GM10266 (cell line): ENCODE measurements around the gene SOCS7.

Experiments
- DNase-seq: peaks from one replicate; pipeline ENCODE4 v3.0.0; 2012; ENCODE audit errors: extremely low spot score
- TF ChIP-seq, protein P1 (sequence below): IDR thresholded peaks from 2 replicates; pipeline ENCODE4 v1.5.1; 2012; ENCODE audit warnings: mild to moderate bottlenecking, low read depth; ENCODE audit not compliant: control insufficient read depth, insufficient read depth; ENCODE audit errors: missing control alignments

The SOCS7 gene

DNA sequence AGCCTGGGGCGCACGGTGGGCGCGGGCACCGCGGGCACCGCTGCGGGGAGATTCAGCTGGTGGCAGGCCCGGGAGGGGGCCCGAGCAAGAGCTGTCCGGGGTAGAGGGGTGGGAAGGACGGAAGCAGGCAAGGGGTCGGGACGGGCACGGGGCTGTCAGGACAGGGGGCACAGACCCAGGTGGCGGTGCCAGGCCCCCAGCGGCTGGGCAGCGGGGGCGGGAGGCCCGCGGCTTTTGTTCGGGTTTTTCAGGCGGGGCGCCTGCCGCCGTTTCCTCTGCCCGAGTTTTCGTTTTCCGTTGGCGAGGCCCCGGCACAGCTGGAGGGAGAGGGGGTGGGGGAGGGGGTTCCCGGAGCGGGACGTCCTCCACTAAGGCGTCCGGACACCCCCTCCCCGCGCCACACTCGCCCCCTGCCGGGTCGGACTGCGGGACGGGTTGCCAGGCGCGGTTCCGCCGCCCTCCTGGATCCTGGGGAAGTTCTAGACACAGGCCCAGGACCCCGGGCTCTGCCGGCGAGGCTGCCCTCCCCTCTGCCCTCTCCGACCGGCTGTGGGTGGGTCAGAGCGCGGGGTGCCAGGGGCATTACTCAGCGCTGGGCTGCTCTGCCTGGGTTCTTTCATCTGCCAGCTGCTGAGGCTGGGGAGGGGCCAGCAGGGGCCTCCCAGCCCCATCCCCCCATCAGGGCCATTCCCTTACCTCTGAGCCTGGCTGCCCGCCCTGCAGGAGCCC lies 77.2 kb downstream of the SOCS7 start:
- TF ChIP-seq, protein P1, sequence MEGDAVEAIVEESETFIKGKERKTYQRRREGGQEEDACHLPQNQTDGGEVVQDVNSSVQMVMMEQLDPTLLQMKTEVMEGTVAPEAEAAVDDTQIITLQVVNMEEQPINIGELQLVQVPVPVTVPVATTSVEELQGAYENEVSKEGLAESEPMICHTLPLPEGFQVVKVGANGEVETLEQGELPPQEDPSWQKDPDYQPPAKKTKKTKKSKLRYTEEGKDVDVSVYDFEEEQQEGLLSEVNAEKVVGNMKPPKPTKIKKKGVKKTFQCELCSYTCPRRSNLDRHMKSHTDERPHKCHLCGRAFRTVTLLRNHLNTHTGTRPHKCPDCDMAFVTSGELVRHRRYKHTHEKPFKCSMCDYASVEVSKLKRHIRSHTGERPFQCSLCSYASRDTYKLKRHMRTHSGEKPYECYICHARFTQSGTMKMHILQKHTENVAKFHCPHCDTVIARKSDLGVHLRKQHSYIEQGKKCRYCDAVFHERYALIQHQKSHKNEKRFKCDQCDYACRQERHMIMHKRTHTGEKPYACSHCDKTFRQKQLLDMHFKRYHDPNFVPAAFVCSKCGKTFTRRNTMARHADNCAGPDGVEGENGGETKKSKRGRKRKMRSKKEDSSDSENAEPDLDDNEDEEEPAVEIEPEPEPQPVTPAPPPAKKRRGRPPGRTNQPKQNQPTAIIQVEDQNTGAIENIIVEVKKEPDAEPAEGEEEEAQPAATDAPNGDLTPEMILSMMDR, result no peak
- no peak for DNase-seq

DNA sequence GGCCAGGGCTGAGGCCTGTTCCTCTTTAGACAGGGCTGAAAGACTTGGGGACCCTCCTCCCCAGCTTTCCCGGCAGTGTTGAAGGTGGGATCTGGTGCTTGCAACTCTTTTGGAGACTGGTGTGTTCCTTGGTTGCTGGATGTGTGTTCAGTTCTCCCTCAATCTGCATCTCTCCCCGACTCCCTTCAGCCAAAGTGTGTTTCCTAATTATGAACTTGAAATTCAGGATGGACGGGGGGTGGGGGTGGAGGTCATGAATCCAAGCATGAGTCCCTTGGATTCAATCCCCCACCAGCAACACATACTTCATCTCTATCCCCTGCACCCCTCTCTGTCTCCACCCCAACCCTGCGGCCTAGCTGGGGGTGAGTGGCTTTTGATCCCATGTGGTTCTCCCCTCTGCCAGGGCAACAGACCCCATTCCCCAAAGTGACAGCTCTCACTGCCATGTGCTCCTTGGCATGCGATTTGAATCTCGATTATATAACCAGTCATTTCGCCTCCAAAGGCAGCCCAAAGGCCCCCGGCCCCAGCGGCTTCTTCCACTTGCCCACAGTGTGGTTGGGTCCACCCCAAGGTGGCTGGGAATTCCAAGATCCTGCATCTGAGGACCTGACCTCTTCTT lies 77.9 kb downstream of the SOCS7 start:
- TF ChIP-seq, protein P1, result no peak
- DNase-seq, result no peak

DNA sequence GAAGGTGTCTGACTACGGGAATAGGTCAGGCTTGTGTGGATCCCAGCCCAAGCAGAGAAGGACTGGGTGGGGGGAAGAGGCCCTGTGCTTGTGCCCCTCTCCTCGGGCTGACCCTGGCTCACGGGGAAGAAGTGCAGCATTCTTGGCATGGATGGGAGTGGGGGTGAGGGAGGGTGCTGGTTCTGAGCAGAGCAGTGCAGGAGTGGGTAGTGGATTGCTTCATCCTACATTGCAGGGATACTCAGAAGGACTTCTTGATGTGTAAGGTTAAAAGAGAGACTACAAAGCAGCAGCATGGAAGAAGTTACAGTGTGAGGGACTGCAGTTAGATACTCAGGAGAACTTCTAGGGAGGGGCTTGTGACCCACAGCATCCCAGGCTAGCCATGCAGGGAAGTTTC lies 78.7 kb downstream of the SOCS7 start:
- TF ChIP-seq, protein P1, result no peak
- no peak for DNase-seq

DNA sequence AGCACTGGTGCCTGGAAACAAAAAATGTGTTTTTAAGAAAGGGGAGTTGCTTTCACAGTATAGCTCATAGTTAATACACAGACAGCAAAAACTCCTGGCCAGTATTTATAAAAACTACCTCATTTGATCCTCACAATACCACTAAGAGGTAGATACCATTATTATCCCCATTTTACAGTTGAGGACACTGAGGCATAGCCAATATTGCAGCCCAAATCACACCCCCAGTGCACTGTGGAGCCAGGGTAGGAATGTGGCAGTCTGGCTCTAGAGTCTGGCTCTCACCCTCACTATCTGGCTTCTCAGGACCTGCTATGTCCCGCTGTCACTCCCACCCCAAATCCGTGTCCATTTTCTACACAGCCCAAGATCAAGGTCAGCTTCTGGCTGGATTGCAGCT lies 79.2 kb downstream of the SOCS7 start:
- no peak for DNase-seq
- TF ChIP-seq, protein P1, result no peak

DNA sequence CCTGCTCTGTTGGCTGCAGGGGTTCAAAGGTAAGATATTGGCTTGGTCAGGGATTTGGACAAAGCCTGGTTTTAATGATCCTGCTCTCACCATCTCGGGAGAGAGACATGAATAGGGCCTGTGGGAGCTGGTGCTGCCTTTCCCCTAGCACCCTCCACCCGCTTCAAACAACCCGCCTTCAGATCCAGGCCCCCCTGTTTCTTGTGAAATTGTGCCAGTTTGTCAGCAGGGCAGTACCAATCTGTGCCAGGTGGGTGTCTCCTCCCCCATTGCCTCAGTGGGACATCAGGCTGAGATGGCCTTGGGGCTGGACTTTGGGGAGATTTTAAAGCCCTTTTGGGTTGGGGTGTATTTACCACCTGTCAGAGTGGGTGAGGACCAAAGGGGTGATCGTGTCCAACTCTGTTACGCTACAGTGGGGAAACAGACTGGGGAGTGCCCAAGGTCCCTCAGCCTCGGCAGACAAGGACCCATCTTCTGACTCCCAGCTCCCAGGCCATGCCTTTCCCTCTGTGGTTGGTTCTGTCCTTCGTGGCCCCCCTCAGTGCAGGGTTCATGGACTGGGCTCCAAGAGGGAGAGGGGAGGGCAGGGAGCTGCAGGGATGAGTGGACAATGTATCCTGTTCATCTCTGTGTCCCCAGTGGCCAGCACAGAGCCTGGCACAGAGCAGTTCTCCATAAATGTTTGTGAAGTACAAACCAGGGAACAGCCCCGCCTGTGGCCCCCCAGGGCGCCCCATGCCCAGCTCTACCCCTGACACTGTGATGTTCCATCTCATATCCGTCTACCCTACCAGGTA lies 79.9 kb downstream of the SOCS7 start:
- no peak for DNase-seq
- TF ChIP-seq, protein P1, result no peak

DNA sequence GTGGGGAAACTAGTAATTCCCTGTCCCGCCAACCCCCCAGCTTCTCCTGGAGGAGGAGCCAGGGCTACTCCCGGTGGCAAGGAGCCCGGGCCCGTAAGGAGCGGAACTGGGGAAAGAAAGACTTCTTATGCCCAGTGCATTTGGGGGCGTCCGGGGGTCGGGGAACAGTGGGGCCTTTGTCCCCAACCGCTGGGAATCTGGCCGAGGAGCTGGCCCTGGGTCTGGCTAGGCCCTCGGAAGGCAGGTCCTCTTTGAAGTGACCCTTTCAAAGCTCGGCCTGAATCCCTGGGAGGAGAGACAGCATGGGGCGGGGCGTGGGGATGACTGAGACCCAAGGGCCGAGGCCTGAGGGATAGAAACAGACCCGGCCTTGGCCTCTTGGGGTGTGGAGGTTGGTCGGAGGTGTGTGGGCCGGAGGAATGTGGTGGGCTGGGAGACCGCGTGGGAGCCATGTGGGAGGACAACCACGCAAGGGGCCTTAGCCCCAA lies 82.6 kb downstream of the SOCS7 start:
- DNase-seq, result no peak
- TF ChIP-seq, protein P1, result no peak
